NK-92 (cell line): Measurements from ENCODE around the gene TSR3.

Experiments used
- DNase-seq: peaks from one replicate; lab custom pipeline; 2025; ENCODE audit not compliant: unreplicated experiment; lab: John Stamatoyannopoulos, UW

The TSR3 gene

DNA sequence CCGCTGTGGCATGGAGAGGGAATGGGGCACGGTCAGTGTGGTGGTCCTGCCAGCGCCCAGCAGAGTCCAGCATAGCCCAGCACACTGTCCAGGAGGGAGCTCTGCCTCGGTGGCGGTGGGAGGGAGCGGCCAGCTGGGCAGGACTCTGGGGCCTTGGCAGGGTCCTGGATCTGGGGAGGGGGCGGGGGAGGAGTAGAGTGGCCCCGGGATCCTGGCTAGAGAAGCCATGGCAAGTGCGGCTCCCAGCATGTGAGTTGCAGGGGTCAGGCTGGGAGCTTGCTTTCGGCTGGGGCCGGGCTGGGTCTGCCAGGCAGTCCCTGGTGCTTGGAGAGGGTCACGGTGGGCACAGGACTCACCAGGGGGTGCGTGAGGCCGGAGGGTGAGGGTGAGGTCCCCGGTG, 3.9 kb upstream of the TSR3 start:
- no peak for DNase-seq

DNA sequence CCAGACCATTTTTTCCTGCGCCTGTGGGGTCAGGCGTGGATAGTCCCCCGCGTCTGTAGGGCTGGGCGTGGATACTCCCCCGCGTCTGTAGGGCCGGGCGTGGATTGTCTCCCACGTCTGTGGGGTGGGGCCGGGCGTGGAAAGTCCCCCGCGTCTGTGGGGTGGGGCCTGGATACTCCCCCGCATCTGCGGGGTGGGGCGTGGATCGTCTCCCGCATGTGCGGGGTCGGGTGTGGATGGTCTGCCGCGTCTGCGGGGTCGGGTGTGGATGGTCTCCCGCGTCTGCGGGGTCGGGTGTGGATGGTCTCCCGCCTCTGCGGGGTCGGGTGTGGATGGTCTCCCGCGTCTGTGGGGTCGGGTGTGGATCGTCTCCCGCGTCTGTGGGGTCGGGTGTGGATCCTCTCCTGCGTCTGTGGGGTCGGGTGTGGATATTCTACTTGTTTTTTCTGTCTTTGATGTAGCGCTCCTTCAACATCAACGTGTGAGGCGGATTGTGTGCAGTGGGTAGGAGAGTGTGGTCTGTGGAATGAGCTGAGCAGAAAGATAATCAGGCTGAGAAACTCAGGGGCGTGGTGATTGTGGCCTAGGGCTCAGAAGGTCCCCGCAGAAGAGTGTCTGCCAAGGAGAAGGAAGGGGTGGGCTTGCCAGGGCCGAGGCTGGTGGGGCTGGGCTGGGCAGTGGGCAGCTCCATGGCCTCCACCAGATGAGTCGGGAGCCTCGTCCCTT, 3.3 kb upstream of the TSR3 start:
- DNase-seq: no peak

DNA sequence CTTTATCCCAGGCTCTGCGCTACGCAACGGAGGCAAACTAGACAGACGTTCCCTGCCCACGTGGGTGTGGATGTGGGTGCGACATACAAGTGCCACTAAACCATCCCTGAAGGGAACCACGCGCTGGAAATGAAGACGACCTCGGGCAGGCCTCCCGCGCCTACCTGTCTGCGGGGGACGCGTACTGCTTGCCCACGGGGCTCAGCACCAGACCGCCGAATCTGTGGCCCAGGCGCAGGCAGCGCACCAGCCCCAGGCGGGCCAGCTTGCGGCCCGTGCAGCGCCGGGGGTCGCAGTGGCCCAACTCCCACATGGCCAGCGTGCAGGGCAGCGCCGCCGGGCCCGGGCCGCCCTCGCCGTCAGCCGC, 480 bp downstream of the TSR3 start:
- DNase-seq: no peak

DNA sequence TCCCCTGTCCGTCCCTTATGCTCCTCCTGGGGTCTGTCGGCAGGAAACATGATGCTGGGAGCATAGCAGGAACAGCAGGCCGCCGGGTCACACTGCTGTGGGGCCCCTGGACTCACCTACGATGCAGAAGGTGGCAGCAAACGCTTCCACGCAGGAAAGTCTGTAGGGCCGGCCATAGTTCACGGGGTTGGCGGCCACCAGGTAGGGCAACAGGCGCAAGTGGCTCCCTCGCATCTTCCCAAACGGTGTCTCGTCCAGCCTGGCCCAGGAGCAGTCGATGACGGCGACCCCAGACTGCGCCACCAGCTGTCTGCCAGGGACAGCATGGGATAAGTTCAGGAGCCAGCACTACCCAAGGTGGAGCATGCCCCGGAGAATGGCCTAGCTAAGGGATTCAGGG, 987 bp downstream of the TSR3 start:
- no peak for DNase-seq

DNA sequence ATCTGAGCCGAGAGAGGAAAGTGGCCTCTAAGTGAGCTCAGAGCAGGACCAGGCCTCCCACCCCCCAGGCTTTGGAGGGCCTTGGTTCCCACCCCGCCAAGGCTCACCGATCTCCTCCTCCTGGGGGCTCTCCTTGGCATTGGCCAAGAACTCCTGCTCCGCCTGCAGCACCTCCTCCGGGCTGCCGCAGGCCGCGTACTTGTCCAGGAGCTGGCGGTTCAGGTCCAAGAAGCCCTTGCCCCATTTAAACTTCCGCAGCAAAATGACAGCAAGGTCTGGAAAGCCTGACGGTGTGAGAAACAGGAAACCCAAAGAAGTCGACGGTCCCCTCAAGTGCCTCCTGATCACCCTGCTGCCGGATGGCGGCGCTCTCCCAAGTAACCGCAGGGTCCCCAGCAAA, 1.7 kb downstream of the TSR3 start:
- DNase-seq: no peak

DNA sequence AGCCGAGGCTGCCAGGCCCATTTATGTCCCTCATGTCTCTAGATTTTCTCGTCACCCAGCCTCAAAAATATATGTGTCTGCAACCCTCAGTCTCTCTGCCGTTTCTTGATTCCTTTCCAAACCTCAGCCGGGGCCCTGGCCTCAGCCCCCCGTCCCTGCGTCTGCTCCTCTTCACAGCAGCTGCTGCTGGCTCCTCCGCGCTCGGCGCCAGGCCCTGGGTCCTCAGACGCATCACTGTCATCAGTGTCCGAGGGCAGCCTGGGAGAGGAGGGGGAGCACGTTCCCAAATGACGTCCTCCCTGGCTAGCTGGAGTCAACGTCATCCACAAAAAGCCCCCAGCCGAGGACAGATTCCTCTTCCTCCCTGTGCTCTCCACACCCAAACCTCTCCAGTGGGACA, 2.3 kb downstream of the TSR3 start:
- DNase-seq: no peak

DNA sequence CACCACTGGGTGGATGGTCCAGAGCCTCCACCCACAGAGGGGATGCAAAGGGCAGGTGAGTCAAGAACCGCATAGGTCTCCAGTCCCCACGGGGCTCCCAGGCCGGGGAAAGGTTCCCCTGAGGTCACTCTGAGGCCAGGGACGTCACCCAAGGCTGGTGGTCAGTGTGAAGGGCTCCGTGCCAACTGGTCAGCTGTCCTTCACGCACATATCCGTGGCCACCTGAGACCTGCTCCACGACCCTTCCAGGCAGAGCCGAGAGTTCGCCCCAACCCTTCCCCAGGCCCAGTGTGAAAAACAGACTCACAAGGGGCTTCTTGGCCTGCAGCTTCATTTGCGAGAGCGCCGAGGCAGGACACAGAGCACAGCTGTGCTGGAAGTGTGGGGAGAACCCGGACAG, 2.8 kb downstream of the TSR3 start:
- DNase-seq: no peak

DNA sequence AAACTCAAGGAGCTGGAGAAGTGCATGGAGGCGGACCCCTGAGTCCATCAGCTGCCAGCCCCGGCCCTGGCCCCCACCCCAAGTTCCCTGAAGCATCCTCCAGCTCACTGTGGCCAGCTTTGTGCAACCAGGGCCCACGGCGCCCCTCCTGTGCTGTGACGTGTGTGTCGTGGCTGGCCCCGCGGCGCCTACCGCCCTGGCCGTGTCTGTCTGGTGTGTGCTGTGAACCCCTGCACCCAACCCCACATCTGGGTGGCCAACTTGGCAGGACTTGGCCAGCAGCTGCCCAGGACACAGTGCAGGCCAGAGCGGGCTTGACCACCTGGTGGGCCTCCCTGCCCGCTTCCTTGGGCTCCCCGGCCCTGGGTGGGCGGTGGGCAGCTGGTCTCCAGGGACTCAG, 3.2 kb downstream of the TSR3 start:
- DNase-seq: no peak

DNA sequence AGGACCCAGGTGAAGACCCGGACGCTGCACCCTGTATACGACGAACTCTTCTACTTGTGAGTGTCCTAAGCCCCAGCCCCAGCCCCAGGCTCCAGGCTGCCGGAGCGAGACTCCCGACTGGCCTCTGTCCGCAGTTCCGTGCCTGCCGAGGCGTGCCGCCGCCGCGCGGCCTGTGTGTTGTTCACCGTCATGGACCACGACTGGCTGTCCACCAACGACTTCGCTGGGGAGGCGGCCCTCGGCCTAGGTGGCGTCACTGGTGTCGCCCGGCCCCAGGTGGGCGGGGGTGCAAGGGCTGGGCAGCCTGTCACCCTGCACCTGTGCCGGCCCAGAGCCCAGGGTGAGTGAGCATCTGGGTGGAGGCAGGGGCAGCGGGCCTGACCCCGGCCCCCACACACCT, 3.7 kb downstream of the TSR3 start:
- no peak for DNase-seq

DNA sequence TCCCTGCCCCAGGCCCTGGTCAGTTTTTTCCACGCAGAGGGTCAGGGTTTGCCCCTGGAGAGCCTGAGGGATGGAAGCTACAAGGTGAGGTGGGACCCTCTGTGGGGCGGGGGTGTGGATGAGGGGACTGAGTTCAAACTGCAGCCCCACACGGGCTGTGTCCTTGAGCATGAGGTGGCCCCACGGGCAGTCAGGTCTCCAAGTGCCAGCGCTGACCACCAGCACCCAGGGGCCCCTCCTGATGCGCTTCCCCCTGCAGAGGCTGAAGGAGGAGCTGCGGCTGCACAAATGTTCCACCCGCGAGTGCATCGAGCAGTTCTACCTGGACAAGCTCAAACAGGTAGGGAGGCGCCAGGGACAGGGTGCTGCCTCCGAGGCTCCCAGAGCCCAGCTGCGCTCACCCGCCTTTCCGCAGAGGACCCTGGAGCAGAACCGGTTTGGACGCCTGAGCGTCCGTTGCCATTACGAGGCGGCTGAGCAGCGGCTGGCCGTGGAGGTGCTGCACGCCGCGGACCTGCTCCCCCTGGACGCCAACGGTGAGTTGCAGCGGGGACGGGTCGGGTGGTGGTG, 4.3 kb downstream of the TSR3 start:
- DNase-seq: no peak

DNA sequence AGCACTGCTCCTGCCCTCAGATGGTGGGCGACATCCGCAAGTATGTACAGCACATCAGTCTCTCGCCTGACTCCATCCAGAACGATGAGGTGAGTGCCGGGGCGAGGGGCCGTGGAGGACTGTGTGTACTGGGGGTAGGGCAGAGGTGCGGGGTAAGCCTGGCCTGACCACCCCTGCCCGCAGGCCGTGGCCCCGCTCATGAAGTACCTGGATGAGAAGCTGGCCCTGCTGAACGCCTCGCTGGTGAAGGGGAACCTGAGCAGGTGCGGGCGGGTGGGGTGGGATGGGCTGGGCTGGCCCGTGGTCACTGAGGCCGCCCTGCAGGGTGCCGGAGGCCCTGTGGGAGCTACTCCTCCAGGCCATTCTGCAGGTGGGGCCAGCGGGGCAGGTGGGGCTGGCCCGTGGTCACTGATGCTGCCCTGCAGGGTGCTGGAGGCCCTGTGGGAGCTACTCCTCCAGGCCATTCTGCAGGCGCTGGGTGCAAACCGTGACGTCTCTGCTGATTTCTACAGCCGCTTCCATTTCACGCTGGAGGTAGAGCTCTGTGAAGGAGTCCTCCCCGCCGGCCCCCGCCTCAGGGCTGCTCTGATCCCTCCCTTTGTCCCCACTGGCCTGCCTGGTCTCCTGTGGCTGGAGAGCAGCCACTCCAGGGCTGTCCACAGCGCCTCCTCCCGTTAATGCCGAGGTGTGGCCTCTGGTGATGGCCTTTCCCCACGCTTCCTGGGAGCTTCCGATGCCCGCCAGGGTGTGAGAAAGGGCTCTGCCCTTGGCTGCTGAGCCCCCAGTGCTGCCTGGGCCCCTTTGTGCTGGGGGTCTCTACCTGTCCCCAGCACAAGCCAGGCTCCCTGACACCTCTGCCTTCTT, 5.0 kb downstream of the TSR3 start:
- no peak for DNase-seq

DNA sequence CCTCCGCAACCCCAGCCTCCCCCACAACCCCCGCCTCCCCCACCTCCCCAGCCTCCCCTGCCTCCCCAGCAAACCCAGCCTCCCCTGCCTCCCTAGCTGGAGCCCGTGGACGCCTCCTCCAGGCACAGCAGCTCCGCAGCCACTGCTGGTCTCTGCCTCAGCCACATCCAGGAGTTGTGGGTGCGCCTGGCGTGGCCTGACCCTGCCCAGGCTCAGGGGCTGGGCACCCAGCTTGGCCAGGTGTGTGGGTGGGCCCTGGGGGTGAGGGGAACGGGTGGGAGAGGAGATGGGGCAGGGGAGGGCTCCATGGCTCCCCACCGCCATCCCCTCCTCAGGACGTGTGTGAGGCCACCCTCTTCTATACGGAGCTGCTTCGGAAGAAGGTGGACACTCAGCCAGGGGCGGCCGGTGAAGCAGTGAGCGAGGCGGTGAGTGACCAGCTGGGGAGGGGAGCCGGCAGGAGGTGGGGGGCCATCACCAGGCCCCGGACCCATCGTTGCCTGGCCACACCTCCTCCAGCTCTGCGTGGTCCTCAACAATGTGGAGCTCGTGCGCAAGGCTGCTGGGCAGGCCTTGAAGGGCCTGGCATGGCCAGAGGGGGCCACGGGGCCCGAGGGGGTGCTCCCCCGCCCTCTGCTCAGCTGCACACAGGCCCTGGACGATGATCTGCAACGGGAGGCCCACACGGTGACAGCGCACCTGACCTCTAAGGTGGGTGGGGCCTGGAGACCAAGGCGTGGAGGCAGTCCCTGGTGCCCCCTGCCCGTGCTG, 5.8 kb downstream of the TSR3 start:
- DNase-seq: no peak

DNA sequence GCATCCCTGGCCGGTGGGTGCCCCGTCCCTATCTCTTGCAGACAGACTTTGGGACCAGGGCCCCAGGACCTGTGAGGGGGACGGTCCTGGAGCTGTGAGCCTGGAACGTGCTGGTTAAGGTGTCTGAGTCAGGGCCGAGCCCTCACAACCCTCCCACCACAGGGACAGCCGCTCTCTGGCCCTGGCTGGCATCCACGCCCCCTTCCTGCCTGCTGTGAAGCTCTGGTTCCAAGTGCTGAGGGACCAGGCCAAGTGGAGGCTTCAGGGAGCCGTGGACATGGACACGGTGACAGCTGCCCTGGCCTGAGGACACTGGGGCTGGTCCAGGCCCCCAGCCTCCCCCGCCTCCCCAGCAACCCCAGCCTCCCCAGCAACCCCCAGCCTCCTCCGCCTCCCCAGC, 6.6 kb downstream of the TSR3 start:
- DNase-seq: no peak

DNA sequence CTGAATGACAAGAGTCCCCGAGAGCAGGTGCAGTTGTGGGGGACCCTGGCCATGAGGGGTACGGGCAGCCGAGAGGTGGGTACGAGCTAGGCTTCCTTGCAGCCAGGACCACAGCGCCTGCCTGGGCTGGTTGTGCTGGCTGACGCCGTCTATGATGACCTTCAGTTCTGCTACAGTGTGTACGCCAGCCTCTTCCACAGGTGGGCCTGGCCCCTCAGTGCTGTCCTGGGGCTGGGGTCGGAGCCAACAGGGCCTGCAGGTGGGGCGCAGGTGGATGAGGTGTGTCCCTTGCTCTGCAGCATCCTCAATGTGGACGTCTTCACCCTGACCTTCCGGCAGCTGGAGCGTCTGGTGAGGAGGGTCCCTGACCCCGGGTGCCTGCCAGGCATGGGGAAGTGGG, 7.2 kb downstream of the TSR3 start:
- DNase-seq: no peak

DNA sequence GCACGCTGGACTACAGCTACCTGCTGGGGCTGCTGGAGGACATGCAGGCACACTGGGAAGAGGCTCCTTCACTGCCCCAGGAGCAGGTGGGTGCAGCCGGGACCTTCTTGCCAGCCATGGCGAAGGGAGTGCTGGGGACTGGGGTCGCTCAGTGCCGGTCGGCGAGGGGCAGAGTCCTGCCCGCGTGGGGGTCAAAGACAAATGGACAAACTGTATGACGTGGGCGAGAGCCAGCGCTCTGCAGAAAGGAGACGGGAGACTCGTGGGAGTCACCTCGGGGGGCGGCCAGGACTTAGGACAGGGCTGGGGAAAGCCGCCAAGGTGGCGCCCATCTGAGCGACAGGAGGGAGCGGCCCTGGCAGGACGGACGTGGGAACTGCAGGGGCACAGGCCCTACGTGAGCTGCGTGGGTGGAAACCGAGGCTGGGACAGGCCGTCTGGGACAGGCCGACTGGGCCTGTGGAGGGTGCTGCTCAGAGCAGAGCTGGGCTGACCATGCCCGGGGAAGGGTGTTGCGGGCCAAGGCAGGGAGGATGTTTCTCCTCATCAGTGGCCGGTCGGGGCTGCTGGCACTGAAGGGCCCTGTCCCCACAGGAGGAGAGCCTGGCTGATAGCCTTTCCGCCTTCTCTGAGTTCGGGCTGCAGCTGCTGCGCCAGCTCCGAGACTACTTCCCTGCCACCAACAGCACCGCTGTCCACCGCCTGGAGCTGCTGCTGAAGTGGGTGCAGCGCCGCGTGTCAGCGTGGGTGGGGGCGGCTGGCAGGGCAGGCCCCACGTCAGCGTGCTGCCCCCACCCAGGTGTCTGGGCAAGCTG, 8.0 kb downstream of the TSR3 start:
- DNase-seq: no peak

DNA sequence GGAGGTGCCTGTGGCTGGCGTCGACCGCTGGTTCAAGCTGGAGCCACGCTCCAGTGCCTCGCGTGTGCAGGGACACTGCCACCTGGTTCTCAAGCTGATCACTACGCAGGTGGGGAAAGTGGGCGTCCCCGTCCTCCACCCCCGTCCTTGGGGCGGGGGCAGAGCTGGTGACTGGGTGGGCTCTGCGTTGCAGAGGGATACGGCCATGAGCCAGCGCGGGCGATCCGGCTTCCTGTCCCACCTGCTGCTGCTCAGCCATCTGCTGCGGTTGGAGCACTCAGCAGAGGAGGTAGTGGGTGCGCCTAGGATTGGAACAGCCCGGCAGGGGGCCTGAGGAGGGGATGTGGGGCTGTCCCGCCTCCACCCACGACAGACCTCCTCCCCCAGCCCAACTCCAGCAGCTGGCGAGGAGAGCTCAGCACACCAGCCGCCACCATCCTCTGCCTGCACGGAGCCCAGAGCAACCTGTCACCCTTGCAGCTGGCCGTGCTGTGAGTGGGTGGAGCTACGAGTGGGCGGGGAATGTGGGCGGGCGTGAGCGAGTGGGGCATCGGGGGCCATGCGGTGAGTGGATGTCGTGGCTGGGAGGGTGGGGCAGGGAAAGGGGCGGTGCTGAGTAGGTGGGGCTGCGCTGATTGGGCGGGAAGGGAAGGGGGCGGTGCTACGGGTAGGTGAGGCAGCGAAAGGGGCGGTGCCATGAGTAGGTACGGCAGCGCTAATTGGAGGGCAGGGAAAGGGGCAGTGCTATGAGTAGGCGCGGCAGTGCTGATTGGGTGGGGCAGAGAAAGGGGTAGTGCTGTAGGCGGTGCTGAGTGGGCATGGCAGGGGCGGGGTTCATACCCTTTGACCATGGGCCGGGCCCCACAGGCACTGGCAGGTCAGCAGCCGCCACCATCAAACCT, 8.9 kb downstream of the TSR3 start:
- DNase-seq: peak; percentile 85

DNA sequence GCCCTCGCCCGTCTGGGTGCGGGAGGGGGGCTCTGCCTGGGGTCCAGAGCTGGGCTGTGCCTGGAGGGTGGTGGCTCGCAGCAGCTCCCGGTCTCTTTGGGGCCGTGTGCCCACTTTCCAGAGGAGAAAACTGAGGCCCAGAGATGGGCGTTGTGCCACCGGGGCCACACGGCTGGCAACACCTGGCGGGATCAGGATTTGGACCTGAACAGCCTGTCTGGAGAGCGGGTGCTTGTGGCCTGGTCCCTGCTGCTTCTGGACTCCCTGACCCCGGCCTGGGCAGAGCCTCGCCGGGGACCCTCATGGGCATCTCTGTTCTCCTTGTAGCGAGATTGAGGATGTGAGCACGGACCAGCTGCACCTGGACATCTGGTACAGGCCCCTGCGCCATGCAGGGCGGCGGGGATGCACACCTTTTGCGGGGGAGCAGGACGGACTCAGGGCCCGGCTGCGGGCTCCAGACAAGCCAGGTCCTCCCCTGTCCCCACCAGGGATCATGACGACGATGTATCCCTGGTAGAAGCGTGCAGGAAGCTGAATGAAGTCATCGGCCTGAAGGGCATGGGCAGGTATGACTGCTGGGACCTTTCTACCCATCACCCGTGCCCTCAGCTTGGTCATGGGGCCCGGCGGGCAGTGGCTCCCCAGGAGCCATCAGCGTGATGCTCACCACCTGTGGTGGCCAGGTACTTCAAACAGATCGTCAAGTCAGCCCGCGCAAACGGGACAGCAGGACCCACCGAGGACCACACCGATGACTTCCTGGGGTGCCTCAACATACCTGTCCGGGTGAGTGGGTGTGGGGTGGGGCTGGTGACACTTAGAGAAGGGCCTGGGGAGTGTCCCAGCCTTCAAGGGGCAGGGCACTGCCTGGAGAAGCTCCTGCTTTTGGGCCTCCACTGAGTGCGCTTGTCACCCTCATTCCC, 9.9 kb downstream of the TSR3 start:
- DNase-seq: no peak

DNA sequence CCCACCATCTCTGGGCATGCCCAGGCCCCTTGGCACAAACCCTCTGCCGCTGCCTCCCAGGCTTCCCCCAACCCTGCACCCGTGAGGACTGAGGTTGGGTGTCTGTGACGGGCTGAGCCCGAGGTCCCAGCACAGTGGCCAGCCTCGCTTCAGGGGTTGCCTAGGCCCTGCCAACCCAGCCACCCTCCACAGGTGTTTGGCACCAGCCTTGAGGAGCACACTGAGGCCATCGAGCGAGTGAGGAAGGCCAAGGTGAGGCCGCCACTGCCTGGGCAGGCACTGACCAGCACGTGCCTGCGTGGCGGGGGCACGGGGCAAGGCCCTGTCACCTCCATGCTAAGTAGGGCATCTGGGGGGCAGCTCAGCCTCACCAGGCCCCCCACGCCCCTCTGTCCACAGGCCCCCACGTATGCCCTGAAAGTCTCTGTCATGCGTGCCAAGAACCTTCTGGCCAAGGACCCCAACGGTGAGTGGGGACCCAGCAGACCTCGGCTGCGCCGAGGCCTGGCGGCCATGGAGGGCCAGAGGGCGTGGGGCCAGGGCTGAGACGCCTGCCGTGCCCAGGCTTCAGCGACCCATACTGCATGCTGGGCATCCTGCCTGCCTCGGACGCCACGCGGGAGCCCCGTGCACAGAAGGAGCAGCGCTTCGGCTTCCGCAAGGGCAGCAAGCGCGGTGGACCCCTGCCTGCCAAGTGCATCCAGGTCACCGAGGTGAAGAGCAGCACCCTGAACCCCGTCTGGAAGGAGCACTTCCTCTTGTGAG, 10.8 kb downstream of the TSR3 start:
- DNase-seq: no peak
